NCI-H1694 (cell line): Measurements from ENCODE around the gene EPB41.
"Not testable (repeated sequence)": the region's sequence is repeated elsewhere in the genome, so short reads cannot be mapped to it uniquely, and the experiment has no call there.

Source experiments
- DNase-seq: peaks from one replicate; lab custom pipeline; 2025; lab: John Stamatoyannopoulos, UW

EPB41 gene

DNA sequence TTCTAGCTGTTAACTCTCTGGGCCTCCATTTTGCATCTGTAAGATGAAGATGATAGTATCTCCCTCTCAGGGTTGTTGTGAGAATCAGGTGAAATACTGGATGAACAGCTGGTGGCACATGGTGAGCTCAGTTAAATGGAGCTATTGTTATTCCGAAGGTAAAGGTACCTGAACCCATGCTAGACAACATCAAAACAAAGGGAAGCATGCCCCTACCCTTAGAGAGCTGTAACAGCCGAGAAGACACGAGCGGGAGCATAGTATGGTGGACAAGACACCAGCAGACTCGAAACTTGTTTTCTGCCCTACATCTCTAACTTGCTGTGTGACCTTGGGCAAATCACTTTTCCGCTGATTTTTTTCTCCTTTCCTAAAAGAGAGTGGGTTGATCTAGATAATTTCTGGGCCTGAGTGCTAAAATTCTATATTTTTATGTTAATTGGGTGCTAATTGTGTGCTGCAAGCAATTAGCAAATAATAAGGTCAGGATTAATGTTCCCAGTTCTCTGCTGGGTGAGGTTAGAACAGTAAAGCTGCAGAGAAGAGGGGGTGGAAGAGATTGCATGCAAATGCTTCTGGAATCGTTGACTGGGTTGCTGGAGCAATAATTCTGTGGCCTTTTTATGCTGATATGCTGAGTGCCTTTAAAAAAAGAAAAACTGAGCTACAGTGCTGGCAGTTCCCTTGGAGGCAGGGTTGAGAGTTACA lies 198.5 kb downstream of the EPB41 start:
- no peak for DNase-seq

DNA sequence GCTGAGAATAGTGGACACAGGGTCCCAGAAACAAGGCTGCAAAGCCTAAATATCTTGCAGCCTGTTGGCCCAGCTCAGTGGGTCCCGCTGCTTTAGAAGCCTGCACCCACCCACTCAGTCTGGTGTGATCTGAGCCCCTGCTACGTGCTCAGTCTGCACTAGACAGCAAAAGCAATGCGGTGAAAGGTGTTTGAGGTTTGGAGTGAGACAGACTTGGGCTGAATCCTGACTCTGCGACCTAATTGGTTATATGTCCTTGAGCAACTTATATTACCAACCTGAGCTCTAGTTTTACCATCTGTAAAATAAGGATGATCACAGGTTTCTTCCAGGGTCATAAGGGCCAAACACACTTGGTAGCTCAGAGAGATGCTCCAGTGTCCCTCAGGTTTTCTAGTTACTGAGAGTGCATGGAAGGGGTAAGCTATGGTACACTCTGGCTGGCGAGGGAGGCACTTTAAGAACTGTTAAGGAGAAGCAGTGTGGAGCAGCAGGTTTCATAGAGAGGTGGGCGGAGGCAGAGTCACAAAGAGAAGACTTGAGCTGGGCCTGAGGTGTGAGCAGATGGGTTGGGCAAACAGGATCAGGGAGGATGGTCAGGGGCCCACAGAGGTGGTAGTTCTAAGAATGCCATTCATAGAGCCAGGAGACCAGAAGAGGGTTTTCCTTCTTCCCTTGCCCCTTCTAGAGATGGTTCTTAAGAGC lies 199.2 kb downstream of the EPB41 start:
- no peak for DNase-seq

DNA sequence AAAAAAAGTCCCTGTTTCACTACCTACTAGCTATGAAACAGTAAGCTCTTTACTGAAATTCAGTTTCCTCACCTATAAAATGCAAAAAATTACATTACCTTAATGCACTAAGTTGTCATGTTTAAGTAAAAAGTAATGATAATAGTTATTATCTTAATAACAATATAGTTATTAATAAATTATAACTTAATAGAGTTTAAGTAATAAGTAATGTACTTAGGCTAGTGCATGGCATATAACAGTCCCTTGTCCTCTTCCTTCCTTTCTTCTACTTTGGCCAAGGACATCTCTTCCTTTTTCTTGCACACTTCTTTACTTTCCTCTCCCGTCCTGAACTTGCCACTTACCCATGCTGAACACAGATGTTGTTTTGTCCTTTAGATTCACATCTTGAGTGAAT lies 200.3 kb downstream of the EPB41 start:
- DNase-seq: no peak

DNA sequence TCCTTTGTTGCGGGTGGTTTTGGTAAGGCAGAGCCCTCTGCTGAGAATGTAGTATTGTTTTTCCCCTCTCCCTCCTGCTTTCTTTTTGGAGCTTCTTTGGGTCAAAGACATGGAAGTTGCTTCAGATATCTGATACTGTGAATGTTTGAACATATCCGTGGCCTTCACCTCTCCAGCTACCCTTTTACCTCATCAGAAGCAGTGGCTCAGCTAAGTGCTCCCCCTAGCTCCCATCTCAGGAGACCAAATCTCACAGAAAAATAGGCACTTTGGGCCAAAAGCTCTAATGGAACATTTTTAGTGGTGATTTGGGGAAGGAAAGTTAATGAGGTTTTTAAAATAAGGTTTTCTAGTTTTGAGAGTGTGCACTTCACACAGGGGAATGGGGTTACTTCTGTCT lies 203.0 kb downstream of the EPB41 start:
- no peak for DNase-seq

DNA sequence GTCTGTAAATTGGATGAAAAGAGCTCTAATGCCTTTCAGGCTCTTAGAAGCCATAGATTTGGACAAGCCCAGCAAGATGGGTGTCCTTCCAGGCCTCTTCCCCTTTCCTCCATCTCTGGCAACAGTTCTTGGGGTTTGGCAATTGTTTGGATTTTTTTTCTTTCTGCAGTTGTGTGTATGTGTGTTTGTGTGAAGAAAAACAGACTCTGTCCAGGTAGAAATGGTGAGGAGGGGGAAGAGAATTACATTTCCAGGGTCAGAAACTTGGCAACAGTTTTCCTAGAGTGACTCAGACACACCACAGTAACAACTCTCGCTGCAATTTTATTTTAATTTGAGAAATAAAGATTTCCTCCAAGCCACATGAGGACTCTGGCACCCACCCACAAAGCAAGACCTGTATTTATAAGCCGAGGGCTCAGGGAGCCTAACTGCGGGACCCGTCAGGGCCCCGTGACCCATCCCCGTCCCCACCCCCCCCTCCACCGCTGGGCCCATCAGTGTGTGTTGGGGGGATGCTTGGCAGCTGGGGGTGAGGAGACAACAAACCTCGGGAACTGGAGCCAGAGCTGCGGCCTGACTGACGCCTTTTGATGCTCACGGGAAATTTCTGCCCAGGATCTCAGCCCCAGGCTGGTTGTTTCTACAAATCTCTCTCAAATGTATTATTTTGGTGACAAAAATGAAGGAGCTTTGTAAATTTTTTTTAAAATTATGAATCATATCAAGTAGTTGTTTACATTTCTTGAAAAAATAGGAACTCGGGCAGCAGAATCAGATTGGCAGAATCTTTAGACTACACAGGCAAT lies 205.0 kb downstream of the EPB41 start:
- no peak for DNase-seq

DNA sequence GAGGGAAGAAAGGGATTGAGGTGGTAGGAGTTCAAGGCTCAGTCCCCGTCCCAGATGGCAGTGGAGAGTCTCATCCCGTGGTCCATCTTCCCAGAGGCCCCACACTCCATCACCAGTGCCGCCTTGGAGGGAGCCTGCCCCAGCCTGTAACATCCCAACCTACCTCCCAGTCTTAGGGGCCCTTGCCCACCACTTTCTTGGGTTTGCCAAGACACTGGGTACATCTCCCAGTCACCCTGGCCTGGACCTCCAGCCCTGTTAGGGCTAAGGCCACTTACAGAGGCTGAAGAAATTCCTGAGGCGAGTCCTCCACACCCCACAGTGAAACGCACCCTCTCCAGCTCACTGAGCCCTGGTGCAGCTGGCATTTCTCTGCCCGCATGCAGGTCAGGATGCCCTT lies 206.0 kb downstream of the EPB41 start:
- DNase-seq: no peak

DNA sequence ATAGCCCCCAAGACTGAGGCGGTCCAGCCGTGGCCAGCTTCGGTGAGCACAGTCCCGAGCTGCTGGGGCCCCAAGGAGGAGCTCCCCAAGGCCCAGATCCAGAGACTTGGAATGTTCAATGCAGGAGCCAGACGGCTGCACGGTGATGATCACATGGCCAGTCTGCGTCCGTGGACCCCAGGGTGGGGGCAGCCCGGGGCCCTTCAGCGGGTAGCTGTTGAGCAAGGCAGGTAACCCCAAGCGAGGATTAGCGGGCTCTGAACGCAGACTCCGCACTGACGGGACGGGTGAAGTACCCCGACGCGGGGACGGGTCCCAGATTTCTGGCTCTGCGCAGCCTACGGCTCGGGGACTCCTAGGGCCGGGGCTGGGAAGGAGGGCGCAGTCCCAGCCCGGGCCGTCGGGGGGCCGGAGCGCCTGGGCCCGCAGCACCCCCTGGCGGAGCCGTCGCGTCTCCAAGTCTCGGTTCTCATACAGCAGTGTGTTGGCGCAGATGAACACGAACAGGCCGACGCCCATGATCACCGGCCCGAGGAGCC lies 206.6 kb downstream of the EPB41 start:
- no peak for DNase-seq

DNA sequence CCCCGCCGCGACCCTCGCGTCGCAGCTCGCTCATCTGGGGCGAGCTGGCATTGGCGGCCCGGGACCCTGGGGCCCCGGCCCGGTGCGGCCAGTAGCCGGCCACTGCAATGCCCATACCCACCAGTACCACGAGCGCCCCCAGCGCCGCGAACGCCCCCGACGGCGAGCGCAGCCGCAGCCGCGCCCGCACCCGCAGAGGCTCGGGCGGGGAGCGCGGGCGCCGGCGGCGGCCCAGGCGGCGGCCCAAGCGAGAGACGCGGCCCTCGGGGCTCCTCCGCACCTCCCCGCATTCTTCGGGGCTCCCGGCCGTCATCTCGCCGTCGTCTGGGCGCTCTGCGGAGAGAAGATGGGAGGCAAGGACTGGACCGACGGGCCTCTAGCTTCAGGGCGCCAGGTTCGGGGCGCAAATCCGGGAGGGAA lies 207.2 kb downstream of the EPB41 start:
- DNase-seq: no peak

DNA sequence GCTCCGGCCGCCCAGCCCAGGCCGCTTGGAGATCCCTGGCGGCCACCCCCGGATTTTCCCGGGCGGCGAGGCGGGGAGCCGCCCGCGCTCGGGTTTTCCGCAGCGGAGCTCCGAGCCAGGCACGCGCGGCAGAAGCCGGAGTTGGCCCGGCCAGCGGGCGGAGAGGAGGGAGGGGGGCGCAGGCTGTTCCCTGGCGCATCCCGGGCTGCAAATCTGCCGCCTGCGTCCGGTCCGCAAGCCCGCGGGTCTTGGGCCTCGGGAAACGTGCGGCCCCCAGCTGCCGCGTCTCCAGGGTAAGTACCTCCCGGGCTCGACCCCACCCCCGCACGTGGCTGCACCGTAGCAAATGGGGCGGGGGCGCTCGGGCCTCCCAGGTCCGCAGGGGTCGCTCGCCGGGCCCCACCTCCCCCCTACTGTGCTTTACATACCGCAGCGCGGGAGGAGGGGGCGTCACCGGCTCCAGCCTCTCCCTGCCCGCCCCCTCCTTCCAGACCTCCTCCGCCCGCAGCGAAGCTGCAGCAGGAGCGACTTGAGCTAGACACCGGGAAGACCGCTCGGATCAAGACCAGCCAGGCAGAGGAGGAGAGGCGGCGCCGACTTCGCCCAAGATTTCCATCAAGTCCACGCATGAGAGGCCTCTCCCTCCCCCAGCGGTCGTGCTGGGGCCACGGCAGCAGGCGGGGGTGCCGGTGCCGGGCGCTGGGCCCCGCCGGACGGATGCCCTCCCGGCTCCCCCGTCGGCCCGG lies 207.7 kb downstream of the EPB41 start:
- no peak for DNase-seq

DNA sequence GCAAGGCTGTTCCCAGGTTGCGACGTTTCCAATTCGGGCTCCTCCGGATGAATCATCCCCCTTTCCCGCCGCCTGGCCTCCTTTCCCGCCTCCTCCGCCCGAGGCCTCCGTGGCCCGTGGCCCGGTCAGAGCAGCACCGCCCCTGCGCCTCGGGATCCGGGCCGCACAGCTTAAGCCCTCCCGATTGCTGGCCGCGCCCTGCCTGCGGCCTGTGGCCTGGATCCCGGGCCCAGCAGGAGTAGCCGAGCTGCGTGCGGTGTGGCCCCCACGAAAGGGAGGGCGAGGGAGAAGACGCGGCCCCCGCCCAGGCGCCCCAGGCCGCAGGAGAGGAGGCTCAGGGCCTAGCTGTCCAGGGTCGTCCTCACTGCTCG lies 208.3 kb downstream of the EPB41 start:
- DNase-seq: no peak

DNA sequence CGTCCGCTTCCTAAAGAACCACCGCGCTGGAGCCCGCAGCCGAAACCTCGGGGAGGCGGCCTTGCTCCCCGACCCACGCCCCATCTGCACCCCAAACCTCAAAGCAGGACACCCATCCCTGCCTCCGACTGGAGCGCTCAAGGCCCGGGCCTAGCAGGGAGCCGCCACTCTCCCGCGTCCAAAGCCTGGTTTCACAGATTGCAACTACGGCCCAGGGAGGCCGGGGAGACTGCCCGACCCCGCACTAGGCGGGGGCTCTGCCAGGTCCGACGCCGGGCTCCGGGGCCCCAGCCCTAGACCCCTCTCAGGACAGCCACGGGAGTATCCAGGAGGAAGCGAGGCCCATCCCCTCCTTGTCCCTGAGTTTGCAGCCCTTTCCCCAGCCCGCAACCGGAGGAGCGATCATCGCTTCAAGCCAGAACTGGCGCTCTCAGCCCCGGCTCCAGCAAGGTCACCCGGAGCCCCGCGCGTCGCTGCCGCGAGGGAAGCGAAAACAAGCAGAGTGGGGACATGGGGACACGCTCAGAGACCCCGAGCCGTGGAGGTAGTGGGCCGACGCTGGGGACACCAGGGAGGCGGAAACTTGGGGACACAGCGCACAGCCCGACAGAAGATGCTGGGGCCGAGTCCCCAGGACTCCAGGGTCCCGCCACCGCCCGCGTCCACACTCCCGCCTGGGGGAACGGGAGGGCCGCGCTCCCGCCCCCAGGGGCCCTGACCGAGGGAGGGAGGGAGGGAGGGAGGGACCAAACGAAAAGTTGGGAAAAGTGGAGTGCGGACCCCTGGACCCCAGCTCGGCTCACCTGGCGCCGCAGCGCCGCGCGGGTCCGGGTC lies 208.9 kb downstream of the EPB41 start:
- DNase-seq: no peak

DNA sequence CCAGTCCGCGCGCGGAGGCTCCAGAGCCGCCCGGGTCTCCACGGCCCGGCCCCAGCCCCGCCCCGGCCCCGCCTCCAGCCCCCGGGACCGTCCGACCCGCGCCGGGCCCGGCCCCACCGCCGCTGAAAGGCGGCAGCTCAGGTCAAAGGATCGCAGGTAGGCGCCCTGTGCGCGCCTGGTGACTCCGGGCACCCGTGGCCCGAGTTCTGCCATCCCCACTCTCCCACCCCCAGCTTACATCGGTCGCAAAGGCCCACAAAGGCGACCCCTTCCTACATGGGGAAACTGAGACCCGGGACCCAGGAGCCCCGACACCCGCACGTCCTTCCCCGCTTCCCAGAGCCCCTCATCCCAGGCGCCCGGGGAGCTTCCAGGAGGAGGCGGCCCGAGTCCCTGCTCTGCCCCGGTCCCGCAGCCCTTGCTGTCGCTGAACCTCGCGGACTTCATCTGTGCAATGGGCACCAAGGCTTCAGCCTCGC lies 209.6 kb downstream of the EPB41 start, which contains the start of gene TMEM200B:
TMEM200B (minus strand) TSS at position 17 of the 479 bp plus-strand sequence. CDS start 2,075 bp downstream, outside the sequence.
- DNase-seq: no peak

DNA sequence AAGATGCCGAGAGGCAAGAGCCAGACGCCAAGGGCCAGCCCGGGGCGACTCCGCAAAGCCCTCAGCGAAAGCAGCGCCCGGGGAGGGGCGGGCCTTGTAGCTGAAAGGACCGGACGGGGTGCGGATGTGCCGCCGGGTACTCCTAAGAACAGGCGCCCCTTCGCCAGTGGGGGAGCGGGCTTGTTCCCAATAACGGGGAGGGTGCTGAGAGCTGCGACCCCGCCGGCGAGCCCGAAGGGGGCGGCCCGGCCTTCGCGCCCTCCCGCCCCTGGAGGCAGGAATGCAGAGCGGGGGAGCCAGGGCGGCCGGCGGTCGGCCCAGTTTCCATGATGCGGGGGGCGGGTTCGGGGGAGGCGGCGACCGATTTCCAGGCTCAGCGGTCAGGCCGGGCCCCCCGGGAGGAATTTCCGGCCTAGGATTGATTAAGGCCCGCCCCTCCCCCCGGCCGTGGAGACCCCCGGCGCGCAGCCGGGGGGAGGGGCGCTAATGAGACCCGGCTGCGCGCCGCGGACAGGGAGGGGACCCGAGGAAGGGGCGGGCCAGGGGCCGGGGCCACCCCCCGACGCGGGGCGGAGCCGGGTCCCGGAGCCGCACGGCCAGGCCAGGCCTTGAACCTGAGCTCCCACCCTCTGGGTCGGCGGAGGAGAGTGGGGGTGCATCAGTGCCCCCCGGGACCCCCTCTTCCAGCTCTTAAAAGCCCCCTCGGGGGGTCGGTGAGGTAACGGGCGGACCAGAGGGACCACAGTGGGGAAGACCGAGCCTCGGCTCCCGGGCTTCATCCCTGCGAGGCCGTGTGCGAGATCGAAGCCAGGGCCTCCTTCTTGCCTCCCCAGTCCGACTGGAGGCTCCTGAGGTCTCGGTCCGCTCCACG lies 210.2 kb downstream of the EPB41 start:
- no peak for DNase-seq

DNA sequence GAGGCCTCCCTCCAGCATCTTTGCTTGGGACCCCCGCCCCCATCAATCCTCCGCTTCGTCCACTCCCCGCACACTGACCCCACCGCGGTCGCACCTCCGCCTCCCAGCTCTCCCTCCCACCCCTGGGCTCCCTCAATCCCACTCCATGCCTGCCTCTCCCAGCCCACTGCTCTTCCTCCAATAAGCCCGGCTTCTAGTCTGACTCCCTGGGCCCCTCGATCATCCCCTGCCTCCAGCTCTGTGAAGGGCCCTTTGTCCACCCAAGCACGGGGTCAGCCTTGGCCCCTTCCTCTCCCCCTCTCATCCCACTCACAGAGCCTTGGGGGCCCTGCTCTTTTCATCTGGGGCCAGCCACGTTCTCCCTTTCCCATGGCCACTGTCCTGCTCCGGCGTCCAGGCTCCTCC lies 210.9 kb downstream of the EPB41 start:
- DNase-seq: no peak

DNA sequence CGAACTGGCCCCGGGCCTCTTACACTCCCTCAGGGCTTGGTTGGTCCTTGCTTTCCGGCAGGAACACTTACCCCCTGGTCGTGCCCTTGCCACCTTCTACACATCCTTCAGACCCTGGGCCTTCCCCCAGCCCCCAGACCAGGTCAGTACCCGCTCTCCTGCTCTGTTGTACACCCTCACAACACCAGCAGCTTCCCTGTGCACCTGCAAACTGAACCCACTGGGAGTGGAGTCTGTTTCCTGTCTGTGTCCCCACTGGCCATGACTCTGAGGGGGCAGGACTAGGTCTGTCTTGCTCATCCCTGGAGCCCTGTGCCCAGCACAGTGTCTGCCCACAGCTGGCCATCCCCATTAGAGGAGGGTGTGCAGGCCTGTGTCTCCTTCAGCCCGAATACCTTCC lies 211.4 kb downstream of the EPB41 start:
- no peak for DNase-seq

DNA sequence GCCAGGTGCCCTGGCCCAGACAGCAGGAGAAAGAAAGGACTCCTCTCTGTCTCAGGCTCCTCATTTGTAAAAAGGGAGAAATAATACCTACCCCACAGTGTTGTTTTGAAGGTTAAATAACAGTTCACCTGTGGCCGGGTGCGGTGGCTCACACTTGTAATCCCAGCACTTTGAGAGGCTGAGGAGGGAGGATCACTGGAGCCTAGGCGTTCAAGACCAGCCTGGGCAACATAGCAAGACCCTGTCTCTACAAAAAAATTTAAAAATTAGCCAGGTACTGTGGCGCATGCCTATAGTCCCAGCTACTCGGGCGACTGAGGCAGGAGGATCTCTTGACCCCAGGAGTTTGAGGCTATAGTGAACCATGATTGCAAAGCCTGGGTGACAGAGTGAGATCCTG lies 211.8 kb downstream of the EPB41 start:
- DNase-seq: no peak

DNA sequence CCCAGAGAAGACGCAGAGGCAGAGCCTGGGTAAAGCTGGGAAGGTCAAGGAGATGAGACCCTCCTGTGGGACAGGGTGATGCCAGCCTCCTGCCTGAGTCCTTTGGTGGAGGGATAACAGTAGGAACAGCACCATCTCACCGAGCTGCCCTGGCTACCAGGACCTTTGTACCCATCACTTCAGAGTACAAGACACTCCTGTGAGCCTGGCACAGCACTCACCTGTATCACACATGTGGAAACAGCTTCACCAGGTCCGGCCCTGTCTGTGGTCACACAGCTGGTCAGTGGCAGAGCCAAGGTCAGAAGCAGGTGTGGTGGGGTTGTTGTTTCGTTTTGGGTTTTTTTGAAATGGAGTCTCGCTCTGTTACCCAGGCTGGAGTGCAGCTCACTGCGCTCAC lies 214.4 kb downstream of the EPB41 start:
- DNase-seq: no peak

DNA sequence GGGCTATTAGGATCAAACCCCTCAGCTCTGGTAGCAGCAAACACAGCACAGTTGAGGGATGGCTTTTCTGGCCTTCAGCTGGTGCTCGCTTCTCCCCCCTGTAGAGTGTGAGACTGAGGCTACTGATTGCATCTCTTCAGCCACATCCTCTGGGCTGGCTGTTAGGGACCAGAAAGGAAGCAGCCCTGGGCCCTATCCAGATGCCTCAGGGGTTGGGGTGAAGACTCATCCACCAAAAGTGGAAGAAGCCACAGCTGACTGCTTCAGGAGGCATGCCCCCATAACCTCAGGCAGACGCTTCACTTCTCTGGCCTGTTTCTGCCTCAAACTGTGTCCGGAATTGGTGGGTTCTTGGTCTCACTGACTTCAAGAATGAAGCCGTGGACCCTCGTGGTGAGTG lies 215.5 kb downstream of the EPB41 start:
- no peak for DNase-seq

DNA sequence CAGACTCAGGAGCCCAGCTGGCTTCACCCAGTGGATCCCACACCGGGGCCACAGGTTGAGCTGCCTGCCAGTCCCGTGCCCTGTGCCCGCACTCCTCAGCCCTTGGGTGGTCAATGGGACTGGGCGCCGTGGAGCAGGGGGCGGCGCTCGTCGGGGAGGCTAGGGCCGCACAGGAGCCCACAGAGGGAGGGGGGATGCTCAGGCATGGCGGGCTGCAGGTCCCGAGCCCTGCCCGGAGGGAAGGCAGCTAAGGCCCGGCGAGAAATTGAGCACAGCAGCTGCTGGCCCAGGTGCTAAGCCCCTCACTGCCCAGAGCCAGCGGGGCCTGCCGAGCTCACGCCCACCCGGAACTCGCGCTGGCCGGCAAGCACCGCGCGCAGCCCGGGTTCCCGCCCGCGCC lies 216.7 kb downstream of the EPB41 start:
- not testable (repeated sequence) for DNase-seq
